SJSA1 (cell line): Measurements from ENCODE around the gene PLEKHA7. TPM values are rescaled to one million over a fixed set of nuclear protein-coding genes. Genes with fewer than 3 reads are reported as not detected.

ENCODE experiments used
- DNase-seq, 2 experiments: peaks; one replicate each; pipeline ENCODE4 v3.0.0-alpha.2; 2015 to 2020; ENCODE audit warnings: low spot score in 2 of 2, low read depth in 1 of 2
- H3K27ac ChIP-seq: fragments of 250-450 bp; sonication (Bioruptor Pico); 2 replicates; pipeline ENCODE4 v1.5.1; 2020; ENCODE audit warnings: mild to moderate bottlenecking, moderate library complexity
- H3K27me3 ChIP-seq: fragments of 250-450 bp; sonication (Bioruptor Pico); replicated peaks from 2 replicates; pipeline ENCODE4 v1.5.1; 2020; ENCODE audit warnings: mild to moderate bottlenecking, moderate library complexity
- H3K36me3 ChIP-seq: fragments of 250-450 bp; sonication (Bioruptor Pico); 2 replicates; pipeline ENCODE4 v1.5.1; 2020; ENCODE audit warnings: mild to moderate bottlenecking
- H3K4me1 ChIP-seq: fragments of 250-450 bp; sonication (Bioruptor Pico); replicated peaks from 2 replicates; pipeline ENCODE4 v1.6.1; 2021; ENCODE audit warnings: mild to moderate bottlenecking
- H3K4me3 ChIP-seq: fragments of 250-450 bp; sonication (Bioruptor Pico); 2 replicates; pipeline ENCODE4 v1.5.1; 2020; ENCODE audit warnings: mild to moderate bottlenecking
- H3K9me3 ChIP-seq: fragments of 250-450 bp; sonication (Bioruptor Pico); replicated peaks from 2 replicates; pipeline ENCODE4 v1.5.1; 2020; ENCODE audit warnings: mild to moderate bottlenecking
- total RNA-seq: library from RNA; depleted of rRNA; stranded (reverse); fragments of >200 nt; shearing (Covaris generic); gene quantifications from 2 replicates; pipeline ENCODE4 v1.2.3, GENCODE V29; 2014

The PLEKHA7 gene
- total RNA-seq, 1 experiment from 2014 or later: not detected

DNA sequence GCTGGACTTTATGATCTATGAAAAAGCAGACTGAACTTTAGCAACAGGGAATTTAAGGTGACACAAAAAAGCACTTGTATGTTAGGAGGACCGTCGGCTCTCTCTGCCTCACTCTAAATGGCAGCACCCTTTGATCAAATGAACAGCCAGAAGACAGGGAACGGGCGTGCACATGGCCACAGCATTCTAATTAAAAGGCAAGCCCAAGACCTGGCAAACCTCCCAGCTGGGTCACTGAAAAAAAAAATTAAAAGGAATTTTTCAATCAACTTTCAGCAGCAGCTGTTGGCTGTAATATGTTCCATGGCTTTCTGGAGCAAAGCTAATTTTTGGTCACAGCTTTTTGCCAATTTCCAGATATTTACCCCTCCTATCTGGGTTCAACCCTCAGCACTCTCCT, 159.2 kb downstream of the PLEKHA7 start:
- no peaks in the 10 kb centered on the region; the same call in 1 of the 2 replicates for H3K27me3 ChIP-seq

GRCh38 chr11:16853859-16854258, 160.4 kb downstream of the PLEKHA7 start:
- Histone ChIP-seq H3K27ac (no peak overlapping the region), H3K9me3 (no peaks in the 10 kb centered on the region), H3K27me3 (no peaks in the 10 kb centered on the region; the same call in 1 of the 2 replicates), H3K4me1 (no peaks in the 10 kb centered on the region), H3K36me3 (no peaks in the 10 kb centered on the region), H3K4me3 (no peak overlapping the region)
- DNase-seq: no peak

More for the DNA sequence above, 159.2 kb downstream of the PLEKHA7 start:
- H3K27ac ChIP-seq: no peak overlapping the region
- no peaks in the 10 kb centered on the region for H3K36me3 ChIP-seq
- H3K4me1 ChIP-seq: no peaks in the 10 kb centered on the region
- DNase-seq: no peak
- no peaks in the 10 kb centered on the region for H3K9me3 ChIP-seq
- no peak overlapping the region for H3K4me3 ChIP-seq

DNA sequence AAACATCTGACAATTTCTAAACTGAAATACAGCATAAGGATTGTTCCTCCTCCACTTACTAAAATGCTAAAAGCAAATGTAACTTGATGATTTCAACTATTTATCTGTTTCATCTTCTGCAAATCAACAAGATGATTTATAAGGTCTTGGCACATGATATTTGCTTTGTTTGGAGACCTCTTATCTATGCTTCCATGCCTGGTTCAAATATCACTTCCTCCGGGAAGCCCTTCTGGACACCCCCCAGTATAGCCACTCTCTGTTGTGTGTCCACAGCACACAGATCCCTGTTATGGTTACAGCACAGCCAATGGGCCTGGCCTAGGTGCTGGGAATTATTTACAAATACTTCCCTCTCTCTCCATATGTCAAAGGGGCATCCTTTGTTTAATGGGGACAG, 160.9 kb downstream of the PLEKHA7 start:
- H3K27me3 ChIP-seq: no peaks in the 10 kb centered on the region; the same call in 1 of the 2 replicates
- no peak overlapping the region for H3K4me3 ChIP-seq
- no peak for DNase-seq
- no peaks in the 10 kb centered on the region for H3K36me3 ChIP-seq
- no peaks in the 10 kb centered on the region for H3K4me1 ChIP-seq
- H3K27ac ChIP-seq: no peak overlapping the region
- no peaks in the 10 kb centered on the region for H3K9me3 ChIP-seq

DNA sequence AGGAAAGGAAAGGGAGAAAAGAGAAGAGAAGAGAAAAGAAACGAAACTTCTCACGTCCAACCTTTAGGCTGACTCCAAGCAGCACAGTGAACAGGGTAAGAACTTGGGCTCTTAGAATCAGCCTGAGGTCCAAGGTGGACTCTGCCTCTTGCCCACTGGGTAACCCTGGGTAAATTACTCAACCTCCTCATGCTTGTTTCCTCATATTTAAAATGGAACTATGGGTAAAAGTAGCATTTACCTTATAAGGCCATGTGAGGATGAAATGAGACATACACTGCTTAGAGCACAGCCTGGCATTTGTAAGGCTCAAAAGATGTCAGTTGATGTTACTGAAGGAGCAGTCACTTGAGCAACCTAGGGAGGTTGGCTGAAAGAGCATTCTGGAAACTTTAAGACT, 167.9 kb downstream of the PLEKHA7 start:
- 0 out of 2 replicates have a peak, but pooled peaks cover 4% of the 10 kb centered on the region for H3K27me3 ChIP-seq
- no peak overlapping the region for H3K4me3 ChIP-seq
- H3K9me3 ChIP-seq: 0 out of 2 replicates have a peak, but pooled peaks cover 4% of the 10 kb centered on the region
- no peaks in the 10 kb centered on the region for H3K36me3 ChIP-seq
- no peak overlapping the region for H3K27ac ChIP-seq
- no peaks in the 10 kb centered on the region for H3K4me1 ChIP-seq
- DNase-seq: no peak

DNA sequence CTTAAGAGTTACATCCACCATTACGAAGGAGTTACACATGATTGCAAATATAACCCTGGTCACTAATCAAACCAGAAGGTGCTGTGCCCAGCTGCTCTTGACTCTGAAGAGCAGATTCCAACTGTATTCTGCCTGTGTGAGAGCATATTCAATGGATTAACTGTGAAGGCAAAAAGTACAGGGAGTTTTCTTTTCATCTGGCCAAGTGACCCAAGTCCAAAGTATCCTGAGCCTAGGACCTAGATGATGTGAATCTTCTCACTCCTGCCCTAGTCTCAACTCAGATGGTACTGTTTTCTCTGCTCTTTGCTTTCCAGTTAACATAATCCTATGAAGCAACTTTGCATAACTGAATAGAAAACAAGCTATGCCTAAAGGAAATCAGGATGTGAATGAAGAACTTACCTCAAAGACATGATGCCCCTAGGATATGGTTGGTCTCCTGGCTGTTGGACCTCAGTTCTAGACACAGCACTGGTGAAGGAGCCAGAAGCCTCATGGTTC, 169.9 kb downstream of the PLEKHA7 start:
- no peaks in the 10 kb centered on the region for H3K36me3 ChIP-seq
- no peak for DNase-seq
- H3K9me3 ChIP-seq: 0 out of 2 replicates have a peak, but pooled peaks cover 4% of the 10 kb centered on the region
- no peak overlapping the region for H3K4me3 ChIP-seq
- H3K4me1 ChIP-seq: no peaks in the 10 kb centered on the region
- no peak overlapping the region for H3K27ac ChIP-seq
- 0 out of 2 replicates have a peak, but pooled peaks cover 4% of the 10 kb centered on the region for H3K27me3 ChIP-seq

DNA sequence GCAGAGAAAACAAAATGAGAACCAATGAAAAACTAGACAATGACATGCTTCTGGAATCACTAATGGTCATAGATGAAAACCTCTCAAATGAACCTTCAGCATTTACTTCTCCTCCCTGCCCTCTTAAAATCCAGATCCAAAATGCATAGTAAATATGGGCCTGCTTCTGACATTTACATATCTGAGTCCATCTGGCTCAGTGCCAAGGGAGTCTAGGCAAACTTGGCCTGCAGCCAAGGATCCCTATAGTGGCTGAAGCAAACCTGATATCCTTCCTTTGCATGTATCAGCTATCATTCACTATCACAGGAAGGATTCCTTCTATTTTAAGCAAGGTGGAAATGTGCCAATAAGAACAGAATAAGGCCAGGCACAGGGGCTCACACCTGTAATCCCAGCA, 170.9 kb downstream of the PLEKHA7 start:
- Histone ChIP-seq H3K36me3 (no peaks in the 10 kb centered on the region), H3K4me1 (no peaks in the 10 kb centered on the region), H3K27ac (no peak overlapping the region), H3K9me3 (0 out of 2 replicates have a peak, but pooled peaks cover 4% of the 10 kb centered on the region), H3K27me3 (0 out of 2 replicates have a peak, but pooled peaks cover 4% of the 10 kb centered on the region), H3K4me3 (no peak overlapping the region)
- no peak for DNase-seq

DNA sequence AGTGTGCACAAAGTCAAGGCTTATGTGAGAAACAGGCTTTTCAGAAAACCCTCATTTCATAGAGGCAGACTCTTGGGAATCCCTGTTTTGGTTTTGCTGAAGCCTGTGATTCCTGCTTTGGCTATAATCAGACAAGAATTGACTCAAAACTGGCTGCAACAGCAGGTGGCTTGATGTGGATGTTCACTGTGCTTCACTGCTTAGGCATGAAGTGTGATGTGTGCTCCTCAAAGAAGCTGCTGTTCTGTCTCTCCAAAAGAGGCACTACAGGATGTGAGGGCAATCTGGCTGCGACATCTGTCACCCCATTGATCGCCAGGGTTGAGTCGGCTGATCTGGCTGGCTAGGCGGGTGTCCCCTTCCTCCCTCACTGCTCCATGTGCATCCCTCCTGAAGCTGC, 172.2 kb downstream of the PLEKHA7 start:
- Histone ChIP-seq H3K27me3 (peaks cover 4% of the 10 kb centered on the region; the same call in 1 of the 2 replicates), H3K9me3 (0 out of 2 replicates have a peak, but pooled peaks cover 4% of the 10 kb centered on the region), H3K4me1 (no peaks in the 10 kb centered on the region), H3K27ac (no peak overlapping the region), H3K4me3 (no peak overlapping the region), H3K36me3 (no peaks in the 10 kb centered on the region)
- no peak for DNase-seq

DNA sequence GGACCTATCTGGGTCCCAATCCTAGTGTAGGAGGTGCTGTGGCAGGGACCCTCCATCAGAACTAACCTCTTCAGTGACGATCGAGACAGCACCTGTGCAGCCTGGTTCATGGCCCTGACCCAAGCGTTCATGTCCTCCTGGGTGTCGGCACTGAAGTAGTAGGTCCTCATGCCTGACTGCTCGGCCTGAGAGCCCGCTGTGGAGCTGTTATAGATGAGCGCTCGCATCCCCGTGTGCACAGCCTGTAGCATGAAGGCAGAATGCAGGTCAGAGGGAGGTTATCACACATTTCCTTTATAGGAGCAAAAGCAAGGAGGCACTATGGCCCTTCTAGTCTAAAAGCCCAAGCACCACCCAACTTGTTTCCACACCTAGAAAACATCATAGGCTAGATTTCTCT, 172.7 kb downstream of the PLEKHA7 start:
- Histone ChIP-seq H3K36me3 (no peaks in the 10 kb centered on the region), H3K4me3 (no peak overlapping the region), H3K27ac (no peak overlapping the region), H3K27me3 (peaks cover 4% of the 10 kb centered on the region; the same call in 1 of the 2 replicates), H3K9me3 (0 out of 2 replicates have a peak, but pooled peaks cover 3% of the 10 kb centered on the region), H3K4me1 (no peaks in the 10 kb centered on the region)
- DNase-seq: no peak

DNA sequence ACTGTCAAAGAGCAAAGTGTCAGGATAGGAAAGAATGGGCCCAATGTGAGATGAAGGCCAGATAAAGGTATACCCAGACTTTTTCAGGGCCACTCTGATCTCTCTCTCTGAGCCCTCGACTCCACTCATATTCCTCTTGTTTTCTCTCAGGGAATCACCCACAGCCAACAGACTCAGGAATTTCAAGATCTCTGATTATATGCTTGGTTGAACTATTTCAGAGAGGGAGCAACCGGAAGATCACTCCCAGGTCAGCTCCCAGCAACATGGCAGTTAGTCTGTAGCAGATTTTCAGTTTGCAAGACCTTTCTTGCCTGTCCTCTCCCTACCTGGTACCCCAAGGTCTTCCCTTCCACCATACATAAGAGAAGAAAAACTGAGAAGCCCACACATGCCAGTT, 173.3 kb downstream of the PLEKHA7 start:
- Histone ChIP-seq H3K4me3 (no peak overlapping the region), H3K36me3 (no peaks in the 10 kb centered on the region), H3K27ac (no peak overlapping the region), H3K27me3 (peaks cover 4% of the 10 kb centered on the region; the same call in 1 of the 2 replicates), H3K9me3 (no peaks in the 10 kb centered on the region), H3K4me1 (no peaks in the 10 kb centered on the region)
- DNase-seq: no peak

DNA sequence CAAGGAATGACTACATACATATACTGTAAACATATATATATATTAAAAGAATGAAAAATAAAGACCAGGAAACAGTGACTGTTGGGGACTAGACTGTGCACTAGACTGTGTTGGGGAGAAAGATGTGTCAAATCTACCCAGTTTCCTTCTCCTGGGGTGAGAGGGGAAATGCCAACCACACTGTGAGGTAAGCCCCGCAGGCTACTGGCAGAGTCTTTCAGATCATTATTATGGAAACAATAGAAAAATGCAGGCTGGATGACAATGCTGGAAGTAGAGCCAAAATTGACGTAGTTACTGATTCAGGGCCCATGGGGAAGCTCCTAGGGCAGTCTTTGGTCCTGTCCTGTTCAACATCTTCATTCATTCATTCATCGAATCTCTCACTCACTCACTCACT, 174.4 kb downstream of the PLEKHA7 start:
- DNase-seq: no peak
- H3K4me3 ChIP-seq: no peak overlapping the region
- H3K9me3 ChIP-seq: no peaks in the 10 kb centered on the region
- no peak overlapping the region for H3K27ac ChIP-seq
- peaks cover 4% of the 10 kb centered on the region; the same call in 1 of the 2 replicates for H3K27me3 ChIP-seq
- H3K4me1 ChIP-seq: no peaks in the 10 kb centered on the region
- H3K36me3 ChIP-seq: no peaks in the 10 kb centered on the region

- Histone ChIP-seq H3K4me3 (no peak overlapping the region), H3K9me3 (no peaks in the 10 kb centered on the region), H3K27ac (no peak overlapping the region), H3K36me3 (no peaks in the 10 kb centered on the region), H3K27me3 (peaks cover 23% of the 10 kb centered on the region), H3K4me1 (no peaks in the 10 kb centered on the region)
- DNase-seq: no peak
Measured at GRCh38 chr11:16834384-16834783, 179.8 kb downstream of the PLEKHA7 start.

DNA sequence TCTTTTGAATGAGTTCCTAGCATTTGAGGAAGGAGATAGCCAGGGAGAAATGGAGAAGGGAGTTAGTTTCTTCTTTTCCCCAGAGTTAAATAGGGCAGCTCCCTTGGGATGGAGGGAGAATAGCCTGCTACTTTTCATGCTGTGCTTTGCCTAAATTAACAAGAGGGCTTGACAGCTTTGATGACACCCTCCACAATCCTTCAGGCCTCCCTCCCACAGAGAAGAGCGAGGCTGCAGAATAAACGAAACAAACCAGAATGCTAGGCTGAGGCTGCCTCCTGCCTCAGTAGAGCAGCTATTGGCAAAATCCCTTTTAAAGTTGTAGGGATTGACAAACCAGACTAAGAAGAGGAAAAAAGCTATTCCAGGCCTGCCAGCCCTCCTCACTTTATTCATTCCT, 181.2 kb downstream of the PLEKHA7 start:
- no peaks in the 10 kb centered on the region for H3K9me3 ChIP-seq
- DNase-seq: no peak

GRCh38 chr11:16832193-16832539, 182.0 kb downstream of the PLEKHA7 start:
- Histone ChIP-seq H3K27me3 (peaks cover 23% of the 10 kb centered on the region), H3K36me3 (no peaks in the 10 kb centered on the region), H3K4me1 (no peaks in the 10 kb centered on the region), H3K4me3 (no peak overlapping the region), H3K9me3 (no peaks in the 10 kb centered on the region), H3K27ac (no peak overlapping the region)
- no peak for DNase-seq

More for the DNA sequence above, 181.2 kb downstream of the PLEKHA7 start:
- Histone ChIP-seq H3K27ac (no peak overlapping the region), H3K4me1 (no peaks in the 10 kb centered on the region), H3K4me3 (no peak overlapping the region), H3K27me3 (peaks cover 23% of the 10 kb centered on the region), H3K36me3 (no peaks in the 10 kb centered on the region)

- no peak overlapping the region for H3K4me3 ChIP-seq
- no peak for DNase-seq
Measured at GRCh38 chr11:16831316-16832192, 182.7 kb downstream of the PLEKHA7 start.

More at GRCh38 chr11:16831316-16832192, 182.7 kb downstream of the PLEKHA7 start:
- Histone ChIP-seq H3K4me1 (no peaks in the 10 kb centered on the region), H3K9me3 (no peaks in the 10 kb centered on the region), H3K27ac (no peak overlapping the region), H3K27me3 (peaks cover 23% of the 10 kb centered on the region), H3K36me3 (no peaks in the 10 kb centered on the region)
